HEK293 (cell line): ENCODE data around the gene BAIAP3.
A peak's percentile ranks its signal among the peaks of the same experiment; 100 is the strongest.

Source experiments
- CTCF ChIA-PET: fragments of 350-600 bp; formaldehyde crosslinking; extraction: SDS; loops from one replicate; lab custom pipeline; 2021; ENCODE audit warnings: antibody characterized with exemption; lab: Yijun Ruan, JAX
- POLR2A ChIA-PET: fragments of 300-600 bp; formaldehyde crosslinking; extraction: SDS; loops from one replicate; lab custom pipeline; 2020; ENCODE audit warnings: antibody characterized with exemption, inconsistent platforms; lab: Yijun Ruan, JAX
- H3K27ac ChIP-seq: fragments of 200-500 bp; sonication (Bioruptor generic); 2 replicates; pipeline ENCODE4 v1.5.1; 2014; ENCODE audit warnings: low read depth, low read length, control low read depth, inconsistent platforms; ENCODE audit errors: extremely low read depth
- H3K36me3 ChIP-seq, 2 experiments: fragments of 200-500 bp in 1 of 2; sonication (Bioruptor generic) in 1 of 2; 1 replicate in 1 of 2; 2 replicates in 1 of 2; pipeline ENCODE4 v1.5.1; 2014 to 2017; ENCODE audit warnings: inconsistent platforms in 2 of 2, low read length in 2 of 2; ENCODE audit not compliant: control insufficient read depth in 2 of 2, insufficient read depth in 1 of 2
- H3K4me1 ChIP-seq: fragments of 200-500 bp; sonication (Bioruptor generic); 2 replicates; pipeline ENCODE4 v1.5.1; 2014; ENCODE audit warnings: mild to moderate bottlenecking, low read length, inconsistent platforms; ENCODE audit not compliant: control insufficient read depth, insufficient read depth
- H3K4me3 ChIP-seq: 2 replicates; pipeline ENCODE4 v1.5.1; 2011; ENCODE audit warnings: low read depth, mild to moderate bottlenecking, control low read depth, low read length, moderate library complexity
- H3K9me3 ChIP-seq: fragments of 200-500 bp; sonication (Bioruptor generic); 2 replicates; pipeline ENCODE4 v1.5.1; 2014; ENCODE audit warnings: low read depth, low read length, inconsistent platforms; ENCODE audit not compliant: control insufficient read depth, insufficient read depth
- EGR2 ChIP-seq: fragments of 450-650 bp; formaldehyde crosslinking; IDR thresholded peaks from 2 replicates; pipeline ENCODE4 v1.5.1; 2016; ENCODE audit warnings: low read depth, missing biosample characterization, missing genetic modification characterization
- GFI1B ChIP-seq: fragments of 450-650 bp; formaldehyde crosslinking; IDR thresholded peaks from 2 replicates; pipeline ENCODE4 v1.5.1; 2016; ENCODE audit warnings: missing biosample characterization, missing genetic modification characterization
- PRDM10 ChIP-seq: fragments of 450-650 bp; formaldehyde crosslinking; IDR thresholded peaks from 2 replicates; pipeline ENCODE4 v1.5.1; 2016; ENCODE audit warnings: missing biosample characterization, missing genetic modification characterization
- SP3 ChIP-seq: fragments of 450-650 bp; formaldehyde crosslinking; IDR thresholded peaks from 2 replicates; pipeline ENCODE4 v1.5.1; 2016; ENCODE audit warnings: missing biosample characterization, missing genetic modification characterization
- ZBTB21 ChIP-seq: fragments of 450-650 bp; formaldehyde crosslinking; IDR thresholded peaks from 2 replicates; pipeline ENCODE4 v1.5.1; 2017; ENCODE audit warnings: missing biosample characterization, missing genetic modification characterization
- ZIC2 ChIP-seq: fragments of 450-650 bp; formaldehyde crosslinking; IDR thresholded peaks from 2 replicates; pipeline ENCODE4 v1.5.1; 2016; ENCODE audit warnings: missing biosample characterization, missing genetic modification characterization
- ZNF112 ChIP-seq: fragments of 450-650 bp; formaldehyde crosslinking; IDR thresholded peaks from 2 replicates; pipeline ENCODE4 v1.5.0; 2017; ENCODE audit warnings: missing biosample characterization, missing genetic modification characterization
- ZNF155 ChIP-seq: fragments of 450-650 bp; formaldehyde crosslinking; IDR thresholded peaks from 2 replicates; pipeline ENCODE4 v1.5.1; 2016; ENCODE audit warnings: missing biosample characterization, missing genetic modification characterization
- ZNF26 ChIP-seq: fragments of 450-650 bp; formaldehyde crosslinking; IDR thresholded peaks from 2 replicates; pipeline ENCODE4 v1.5.1; 2016; ENCODE audit warnings: missing biosample characterization, missing genetic modification characterization
- ZNF600 ChIP-seq: fragments of 450-650 bp; formaldehyde crosslinking; IDR thresholded peaks from 2 replicates; pipeline ENCODE4 v1.5.1; 2016; ENCODE audit warnings: missing biosample characterization, missing genetic modification characterization
- ZNF701 ChIP-seq: fragments of 450-650 bp; formaldehyde crosslinking; IDR thresholded peaks from 2 replicates; pipeline ENCODE4 v1.5.1; 2016; ENCODE audit warnings: missing biosample characterization, missing genetic modification characterization

The BAIAP3 gene

GRCh38 chr16:1375741-1376410 lies 42.4 kb downstream of the BAIAP3 start:
- H3K4me1 ChIP-seq: 0 out of 2 replicates have a peak, but pooled peaks cover 3% of the 10 kb centered on the region
- H3K27ac ChIP-seq: no peak overlapping the region
- POLR2A ChIA-PET: no interaction called here
- TF ChIP-seq SP3 (tag by site-specific recombination) (0 out of 2 replicates have a peak, but pooled peaks have one; percentile 26), ZBTB21 (tag by site-specific recombination) (no peak), ZNF112 (no peak)
- TF ChIP-seq, all 188 proteins: peak for 1
- Histone ChIP-seq H3K4me3 (no peak overlapping the region), H3K9me3 (no peaks in the 10 kb centered on the region), H3K36me3 (peaks cover 0 to 22% of the 10 kb centered on the region in 2 experiments; a peak in 1 of 3 replicates)
- CTCF ChIA-PET: interaction anchor here (3.4 kb wide), 1 partner anchor 12 kb away, joined by 30 read pairs; no protein-coding TSS in a partner anchor

GRCh38 chr16:1377406-1378010 lies 44.1 kb downstream of the BAIAP3 start:
- Histone ChIP-seq H3K9me3 (no peaks in the 10 kb centered on the region), H3K36me3 (peaks cover 0 to 24% of the 10 kb centered on the region in 2 experiments; a peak in 1 of 3 replicates), H3K4me3 (no peak overlapping the region), H3K4me1 (0 out of 2 replicates have a peak, but pooled peaks cover 3% of the 10 kb centered on the region), H3K27ac (no peak overlapping the region)
- ChIA-PET CTCF (interaction anchor here (0.5 to 3.4 kb wide), 2 partner anchors 14 to 15 kb away, joined by 7 to 30 read pairs; no protein-coding TSS in a partner anchor), POLR2A (no interaction called here)
- TF ChIP-seq ZNF600 (0 out of 2 replicates have a peak, but pooled peaks have one; percentile 13), ZIC2 (tag by site-specific recombination) (peak; percentile 27; the same call in 1 of the 2 replicates), ZNF112 (no peak), ZNF155 (tag by site-specific recombination) (no peak), ZNF701 (no peak), PRDM10 (tag by site-specific recombination) (no peak)

GRCh38 chr16:1378087-1378803 lies 44.8 kb downstream of the BAIAP3 start:
- Histone ChIP-seq H3K36me3 (peaks cover 0 to 24% of the 10 kb centered on the region in 2 experiments; a peak in 1 of 3 replicates), H3K27ac (peak overlapping the region; percentile 72; the same call in 1 of the 2 replicates), H3K9me3 (no peaks in the 10 kb centered on the region), H3K4me3 (peak overlapping the region; percentile 45; the same call in 1 of the 2 replicates), H3K4me1 (0 out of 2 replicates have a peak, but pooled peaks cover 3% of the 10 kb centered on the region)
- ChIA-PET POLR2A (interaction anchor here (0.6 to 2.0 kb wide), 3 partner anchors 14 to 43 kb away, joined by 5 to 14 read pairs (median 10); partner anchors contain the start of gene UQCC4), CTCF (interaction anchor here (0.7 to 3.4 kb wide), 5 partner anchors 14 to 347 kb away, joined by 3 to 30 read pairs (median 4); no protein-coding TSS in a partner anchor)
- no peak for TF ChIP-seq GFI1B (tag by site-specific recombination)
- peak; percentile 11; the same call in 1 of the 2 replicates for TF ChIP-seq EGR2 (tag by site-specific recombination)
- TF ChIP-seq ZNF26: no peak
